Measurements from ENCODE around the gene GPR32. TPM values are rescaled to one million over a fixed set of nuclear protein-coding genes. Genes with fewer than 3 reads are reported as not detected.

The GPR32 gene
- total and polyA plus RNA-seq, 10 of the 15 experiments (the other 5 are each of a cell fraction or from before 2014, with no cell fraction given), result not detected

DNA sequence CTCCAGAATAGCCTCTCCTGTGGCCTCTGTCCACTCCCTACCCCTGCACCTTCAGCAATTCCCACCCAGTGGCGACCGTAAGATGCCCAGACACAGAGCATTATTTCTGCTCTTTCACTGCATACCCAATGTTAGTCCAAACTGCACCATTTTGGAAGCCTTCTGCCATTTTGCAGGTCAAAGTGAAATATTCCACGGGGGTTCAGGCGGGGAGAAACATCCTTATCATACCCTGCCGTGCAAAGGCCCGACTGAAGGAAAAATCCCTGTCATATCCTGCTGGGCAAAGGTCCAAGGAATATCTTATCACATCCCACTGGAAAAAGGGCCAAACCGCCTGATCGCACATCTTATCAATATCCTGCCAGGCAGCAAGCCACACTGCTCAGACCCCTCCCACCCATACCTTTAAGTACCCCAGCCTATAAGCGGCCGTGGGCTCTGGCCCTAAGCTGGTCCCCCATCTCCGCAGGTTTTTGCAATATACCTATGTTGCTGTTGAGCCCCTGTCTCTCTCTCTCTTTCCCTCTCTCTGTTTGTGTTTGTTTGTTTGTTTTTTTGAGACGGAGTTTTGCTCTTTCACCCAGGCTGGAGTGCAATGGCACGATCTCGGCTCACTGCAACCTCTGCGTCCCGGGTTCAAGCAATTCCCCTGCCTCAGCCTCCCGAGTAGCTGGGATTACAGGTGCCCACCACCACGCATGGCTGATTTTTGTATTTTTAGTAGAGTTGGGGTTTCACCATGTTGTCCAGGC, 28.9 kb upstream of the GPR32 start (continued):
- TF ChIP-seq BCL3 (IDR thresholded peaks at IDR 0.05; ENCODE audit: borderline replicate concordance, insufficient read depth, low read depth, low read length, poor library complexity, severe bottlenecking) (no peak), ELK1 (IDR thresholded peaks at IDR 0.05; ENCODE audit: low read depth, low read length) (no peak), HCFC1 (IDR thresholded peaks at IDR 0.05; ENCODE audit: low read length) (no peak), RUNX3 (IDR thresholded peaks at IDR 0.05; ENCODE audit: low read length) (no peak), KLF5 (IDR thresholded peaks at IDR 0.05; ENCODE audit: partially characterized antibody) (no peak), MXI1 (IDR thresholded peaks at IDR 0.05; ENCODE audit: low read depth, low read length) (no peak), ZBED1 (IDR thresholded peaks at IDR 0.05; ENCODE audit: borderline replicate concordance) (no peak)
- TF ChIP-seq, protein P1, sequence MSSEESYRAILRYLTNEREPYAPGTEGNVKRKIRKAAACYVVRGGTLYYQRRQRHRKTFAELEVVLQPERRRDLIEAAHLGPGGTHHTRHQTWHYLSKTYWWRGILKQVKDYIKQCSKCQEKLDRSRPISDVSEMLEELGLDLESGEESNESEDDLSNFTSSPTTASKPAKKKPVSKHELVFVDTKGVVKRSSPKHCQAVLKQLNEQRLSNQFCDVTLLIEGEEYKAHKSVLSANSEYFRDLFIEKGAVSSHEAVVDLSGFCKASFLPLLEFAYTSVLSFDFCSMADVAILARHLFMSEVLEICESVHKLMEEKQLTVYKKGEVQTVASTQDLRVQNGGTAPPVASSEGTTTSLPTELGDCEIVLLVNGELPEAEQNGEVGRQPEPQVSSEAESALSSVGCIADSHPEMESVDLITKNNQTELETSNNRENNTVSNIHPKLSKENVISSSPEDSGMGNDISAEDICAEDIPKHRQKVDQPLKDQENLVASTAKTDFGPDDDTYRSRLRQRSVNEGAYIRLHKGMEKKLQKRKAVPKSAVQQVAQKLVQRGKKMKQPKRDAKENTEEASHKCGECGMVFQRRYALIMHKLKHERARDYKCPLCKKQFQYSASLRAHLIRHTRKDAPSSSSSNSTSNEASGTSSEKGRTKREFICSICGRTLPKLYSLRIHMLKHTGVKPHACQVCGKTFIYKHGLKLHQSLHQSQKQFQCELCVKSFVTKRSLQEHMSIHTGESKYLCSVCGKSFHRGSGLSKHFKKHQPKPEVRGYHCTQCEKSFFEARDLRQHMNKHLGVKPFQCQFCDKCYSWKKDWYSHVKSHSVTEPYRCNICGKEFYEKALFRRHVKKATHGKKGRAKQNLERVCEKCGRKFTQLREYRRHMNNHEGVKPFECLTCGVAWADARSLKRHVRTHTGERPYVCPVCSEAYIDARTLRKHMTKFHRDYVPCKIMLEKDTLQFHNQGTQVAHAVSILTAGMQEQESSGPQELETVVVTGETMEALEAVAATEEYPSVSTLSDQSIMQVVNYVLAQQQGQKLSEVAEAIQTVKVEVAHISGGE (CRISPR knock-in tag; IDR thresholded peaks at IDR 0.05), result no peak

Measured in GM12878 (cell line).